ENCODE measurements around the gene KRT33B.

DNA sequence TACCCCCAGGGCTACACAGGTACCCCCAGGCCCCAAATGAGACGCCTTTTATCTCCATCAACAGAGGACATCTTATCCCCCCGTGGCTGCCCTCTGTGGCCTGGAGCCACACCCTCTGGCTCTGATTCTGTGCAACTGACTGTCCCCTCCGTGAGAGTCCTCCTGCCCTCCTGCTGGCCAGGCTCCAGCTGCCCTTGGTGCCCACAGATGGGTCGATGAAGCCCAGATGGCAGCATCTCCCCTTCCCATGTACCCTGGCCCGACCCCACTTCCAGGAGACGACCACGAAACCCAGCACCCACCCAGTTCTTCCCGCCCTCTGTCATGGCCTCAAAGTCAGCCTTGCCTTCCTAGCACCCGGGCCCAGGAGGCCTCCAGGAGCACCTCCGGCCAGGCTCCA lies 44.5 kb downstream of the KRT33B start:
- TF ChIP-seq, protein P1, sequence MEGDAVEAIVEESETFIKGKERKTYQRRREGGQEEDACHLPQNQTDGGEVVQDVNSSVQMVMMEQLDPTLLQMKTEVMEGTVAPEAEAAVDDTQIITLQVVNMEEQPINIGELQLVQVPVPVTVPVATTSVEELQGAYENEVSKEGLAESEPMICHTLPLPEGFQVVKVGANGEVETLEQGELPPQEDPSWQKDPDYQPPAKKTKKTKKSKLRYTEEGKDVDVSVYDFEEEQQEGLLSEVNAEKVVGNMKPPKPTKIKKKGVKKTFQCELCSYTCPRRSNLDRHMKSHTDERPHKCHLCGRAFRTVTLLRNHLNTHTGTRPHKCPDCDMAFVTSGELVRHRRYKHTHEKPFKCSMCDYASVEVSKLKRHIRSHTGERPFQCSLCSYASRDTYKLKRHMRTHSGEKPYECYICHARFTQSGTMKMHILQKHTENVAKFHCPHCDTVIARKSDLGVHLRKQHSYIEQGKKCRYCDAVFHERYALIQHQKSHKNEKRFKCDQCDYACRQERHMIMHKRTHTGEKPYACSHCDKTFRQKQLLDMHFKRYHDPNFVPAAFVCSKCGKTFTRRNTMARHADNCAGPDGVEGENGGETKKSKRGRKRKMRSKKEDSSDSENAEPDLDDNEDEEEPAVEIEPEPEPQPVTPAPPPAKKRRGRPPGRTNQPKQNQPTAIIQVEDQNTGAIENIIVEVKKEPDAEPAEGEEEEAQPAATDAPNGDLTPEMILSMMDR (IDR thresholded peaks at IDR 0.05 in 4 of 5, conservative IDR thresholded peaks at IDR 0.05 in 1 of 5), result no peak
- TF ChIP-seq POLR2A (IDR thresholded peaks at IDR 0.05), result no peak

All from gastrocnemius medialis (tissue), 4 donors.